Measurements from ENCODE around the gene WDSUB1.

Gene WDSUB1

GRCh38 chr2:159194241-159194640, 92.3 kb downstream of the WDSUB1 start:
- DNase-seq, result no peak

- DNase-seq, result no peak
Measured at GRCh38 chr2:159193791-159194190, 92.7 kb downstream of the WDSUB1 start.

DNA sequence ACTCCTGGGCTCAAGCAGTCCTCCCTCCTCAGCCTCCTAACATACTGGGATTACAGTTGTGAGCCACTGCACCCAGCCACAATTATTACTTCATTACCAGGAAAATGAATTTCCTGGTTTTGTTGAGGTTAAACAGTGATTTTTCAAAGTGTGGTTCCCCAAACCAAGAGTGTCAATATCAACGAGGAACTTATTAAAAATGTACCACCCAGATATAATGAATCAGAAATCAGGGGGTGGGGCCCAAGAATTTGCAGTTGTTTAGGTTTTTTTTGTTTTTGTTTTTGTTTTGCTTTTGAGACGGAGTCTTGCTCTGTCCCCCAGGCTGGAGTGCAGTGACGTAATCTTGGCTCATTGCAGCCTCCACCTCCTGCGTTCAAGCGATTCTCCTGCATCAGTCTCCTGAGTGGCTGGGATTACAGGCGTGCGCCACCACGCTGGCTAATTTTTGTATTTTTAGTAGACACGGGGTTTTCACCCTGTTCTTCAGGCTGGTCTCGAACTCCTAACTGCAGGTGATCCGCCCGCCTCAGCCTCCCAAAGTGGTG, 94.1 kb downstream of the WDSUB1 start:
- no peak for DNase-seq

- DNase-seq, result no peak
Measured at GRCh38 chr2:159188449-159188848, 98.1 kb downstream of the WDSUB1 start.

GRCh38 chr2:159187106-159187505, 99.4 kb downstream of the WDSUB1 start:
- DNase-seq, result no peak

GRCh38 chr2:159186462-159186861, 100.0 kb downstream of the WDSUB1 start:
- no peak for DNase-seq

Measured in NCI-H446 (cell line).